ENCODE data around the gene EEF2KMT. TPM values are rescaled to one million over a fixed set of nuclear protein-coding genes. Genes with fewer than 3 reads are reported as not detected.

The EEF2KMT gene
- total RNA-seq, 2 experiments from 2014 or later: 2.2 to 2.5 TPM

GRCh38 chr16:5042574-5043171 is 54.9 kb downstream of the EEF2KMT start:
- H3K4me1 Mint-ChIP-seq (ENCODE audit: low read depth): no peaks in the 10 kb centered on the region
- no peaks in the 10 kb centered on the region for H3K27me3 Mint-ChIP-seq
- intact Hi-C loops (cut with DNase I, micrococcal nuclease): no loop called here
- ChIA-PET CTCF (no interaction called here), POLR2A (no interaction called here)
- DNase-seq: no peak
- no peaks in the 10 kb centered on the region for H3K9me3 Mint-ChIP-seq
- H3K27ac Mint-ChIP-seq: no peak overlapping the region
- Histone ChIP-seq H3K27ac (ENCODE audit: low read depth in 1 of 2, low read length in 2 of 2) (no peak overlapping the region), H3K4me1 (ENCODE audit: insufficient read depth, low read length) (no peaks in the 10 kb centered on the region), H3K36me3 (ENCODE audit: insufficient read depth, low read length) (no peaks in the 10 kb centered on the region), H3K27me3 (ENCODE audit: control insufficient read depth in 1 of 2, insufficient read depth in 2 of 2, low read length in 2 of 2) (no peaks in the 10 kb centered on the region), H3K4me3 (ENCODE audit: low read length) (no peak overlapping the region), H3K9me3 (ENCODE audit: control insufficient read depth in 1 of 2, insufficient read depth in 1 of 2, low read length in 2 of 2) (no peaks in the 10 kb centered on the region)
- H3K4me3 Mint-ChIP-seq: no peak overlapping the region
- TF ChIP-seq CTCF (IDR thresholded peaks at IDR 0.05): no peak
- ATAC-seq (ENCODE audit: poor library complexity): no peak
- no peaks in the 10 kb centered on the region for H3K36me3 Mint-ChIP-seq (ENCODE audit: low read depth)

GRCh38 chr16:5041600-5042133 is 55.9 kb downstream of the EEF2KMT start:
- Histone ChIP-seq H3K9me3 (ENCODE audit: control insufficient read depth in 1 of 2, insufficient read depth in 1 of 2, low read length in 2 of 2) (no peaks in the 10 kb centered on the region), H3K27ac (ENCODE audit: low read depth in 1 of 2, low read length in 2 of 2) (no peak overlapping the region), H3K27me3 (ENCODE audit: control insufficient read depth in 1 of 2, insufficient read depth in 2 of 2, low read length in 2 of 2) (no peaks in the 10 kb centered on the region), H3K4me3 (ENCODE audit: low read length) (no peak overlapping the region), H3K36me3 (ENCODE audit: insufficient read depth, low read length) (no peaks in the 10 kb centered on the region), H3K4me1 (ENCODE audit: insufficient read depth, low read length) (no peaks in the 10 kb centered on the region)
- no peaks in the 10 kb centered on the region for H3K27me3 Mint-ChIP-seq
- H3K27ac Mint-ChIP-seq: no peak overlapping the region
- intact Hi-C loops (cut with DNase I, micrococcal nuclease): no loop called here
- no peaks in the 10 kb centered on the region for H3K9me3 Mint-ChIP-seq
- ChIA-PET POLR2A (no interaction called here), CTCF (no interaction called here)
- no peak for ATAC-seq (ENCODE audit: poor library complexity)
- no peaks in the 10 kb centered on the region for H3K36me3 Mint-ChIP-seq (ENCODE audit: low read depth)
- H3K4me3 Mint-ChIP-seq: no peak overlapping the region
- no peaks in the 10 kb centered on the region for H3K4me1 Mint-ChIP-seq (ENCODE audit: low read depth)
- TF ChIP-seq CTCF (IDR thresholded peaks at IDR 0.05): no peak
- DNase-seq: no peak

GRCh38 chr16:5040451-5040850 is 57.1 kb downstream of the EEF2KMT start:
- no peaks in the 10 kb centered on the region for H3K27me3 Mint-ChIP-seq
- ChIA-PET CTCF (no interaction called here), POLR2A (no interaction called here)
- H3K9me3 Mint-ChIP-seq: no peaks in the 10 kb centered on the region
- Histone ChIP-seq H3K36me3 (ENCODE audit: insufficient read depth, low read length) (no peaks in the 10 kb centered on the region), H3K4me3 (ENCODE audit: low read length) (no peak overlapping the region), H3K4me1 (ENCODE audit: insufficient read depth, low read length) (no peaks in the 10 kb centered on the region), H3K27me3 (ENCODE audit: control insufficient read depth in 1 of 2, insufficient read depth in 2 of 2, low read length in 2 of 2) (no peaks in the 10 kb centered on the region), H3K27ac (ENCODE audit: low read depth in 1 of 2, low read length in 2 of 2) (no peak overlapping the region), H3K9me3 (ENCODE audit: control insufficient read depth in 1 of 2, insufficient read depth in 1 of 2, low read length in 2 of 2) (no peaks in the 10 kb centered on the region)
- no peak overlapping the region for H3K4me3 Mint-ChIP-seq
- intact Hi-C loops (cut with DNase I, micrococcal nuclease): no loop called here
- no peak for TF ChIP-seq CTCF (IDR thresholded peaks at IDR 0.05)
- H3K4me1 Mint-ChIP-seq (ENCODE audit: low read depth): no peaks in the 10 kb centered on the region
- DNase-seq (no peak), ATAC-seq (ENCODE audit: poor library complexity) (no peak)
- no peaks in the 10 kb centered on the region for H3K36me3 Mint-ChIP-seq (ENCODE audit: low read depth)
- H3K27ac Mint-ChIP-seq: no peak overlapping the region
